B cell (primary cell): ENCODE data around the gene DNASE1L3.

Source experiments
- EZH2 ChIP-seq: IDR thresholded peaks from 2 replicates; pipeline ENCODE4 v1.6.1; 2012; ENCODE audit warnings: borderline replicate concordance, low read depth, mild to moderate bottlenecking, moderate library complexity, low read length; ENCODE audit not compliant: insufficient read depth, poor library complexity, severe bottlenecking
- TF ChIP-seq, protein P1 (sequence below): fragments of 200-600 bp; IDR thresholded peaks from one replicate; pipeline ENCODE4 v1.8.0; 2022; ENCODE audit warnings: antibody characterized with exemption, mild to moderate bottlenecking

DNA sequence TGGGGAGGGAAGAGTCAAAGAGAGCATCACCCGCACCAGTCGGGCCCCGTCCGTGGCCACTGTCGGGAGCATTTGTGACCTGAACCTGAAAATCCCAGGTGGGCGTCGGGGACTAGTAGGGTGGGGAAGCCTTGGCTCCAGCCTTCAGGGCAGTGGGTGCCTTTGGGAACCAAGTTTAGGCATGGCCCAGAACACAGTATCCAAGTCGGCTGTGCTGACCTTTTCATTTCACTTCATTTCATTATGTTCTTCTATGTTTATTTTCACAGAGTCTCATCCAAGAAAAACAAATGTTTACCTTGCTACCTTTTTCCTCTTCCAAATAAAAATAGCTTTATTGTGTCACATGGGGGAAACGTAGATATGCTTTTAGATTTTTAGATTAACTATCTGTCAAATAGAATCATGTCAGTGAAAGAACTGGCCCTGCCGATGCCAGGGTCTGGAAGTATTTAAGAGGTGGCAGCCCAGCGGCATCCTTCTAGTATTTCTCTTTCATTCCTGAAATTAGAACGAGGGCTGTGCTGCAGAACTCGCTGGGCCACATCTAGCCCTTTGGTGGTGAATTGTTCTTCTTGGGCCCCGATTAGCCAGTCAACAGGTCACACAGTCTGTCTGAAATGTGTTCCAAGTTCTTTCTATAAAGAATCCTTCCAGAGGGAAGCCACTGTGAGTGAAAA lies 60.5 kb downstream of the DNASE1L3 start:
- TF ChIP-seq, protein P1, sequence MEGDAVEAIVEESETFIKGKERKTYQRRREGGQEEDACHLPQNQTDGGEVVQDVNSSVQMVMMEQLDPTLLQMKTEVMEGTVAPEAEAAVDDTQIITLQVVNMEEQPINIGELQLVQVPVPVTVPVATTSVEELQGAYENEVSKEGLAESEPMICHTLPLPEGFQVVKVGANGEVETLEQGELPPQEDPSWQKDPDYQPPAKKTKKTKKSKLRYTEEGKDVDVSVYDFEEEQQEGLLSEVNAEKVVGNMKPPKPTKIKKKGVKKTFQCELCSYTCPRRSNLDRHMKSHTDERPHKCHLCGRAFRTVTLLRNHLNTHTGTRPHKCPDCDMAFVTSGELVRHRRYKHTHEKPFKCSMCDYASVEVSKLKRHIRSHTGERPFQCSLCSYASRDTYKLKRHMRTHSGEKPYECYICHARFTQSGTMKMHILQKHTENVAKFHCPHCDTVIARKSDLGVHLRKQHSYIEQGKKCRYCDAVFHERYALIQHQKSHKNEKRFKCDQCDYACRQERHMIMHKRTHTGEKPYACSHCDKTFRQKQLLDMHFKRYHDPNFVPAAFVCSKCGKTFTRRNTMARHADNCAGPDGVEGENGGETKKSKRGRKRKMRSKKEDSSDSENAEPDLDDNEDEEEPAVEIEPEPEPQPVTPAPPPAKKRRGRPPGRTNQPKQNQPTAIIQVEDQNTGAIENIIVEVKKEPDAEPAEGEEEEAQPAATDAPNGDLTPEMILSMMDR: no peak
- TF ChIP-seq EZH2: no peak
